ENCODE data around the gene EPS8. TPM values are rescaled to one million over a fixed set of nuclear protein-coding genes. Genes with fewer than 3 reads are reported as not detected.
"Not testable (repeated sequence)": the region's sequence is repeated elsewhere in the genome, so short reads cannot be mapped to it uniquely, and the experiment has no call there.

The EPS8 gene
- total RNA-seq, 2 experiments from 2014 or later = 1.5 to 2.0 TPM

DNA sequence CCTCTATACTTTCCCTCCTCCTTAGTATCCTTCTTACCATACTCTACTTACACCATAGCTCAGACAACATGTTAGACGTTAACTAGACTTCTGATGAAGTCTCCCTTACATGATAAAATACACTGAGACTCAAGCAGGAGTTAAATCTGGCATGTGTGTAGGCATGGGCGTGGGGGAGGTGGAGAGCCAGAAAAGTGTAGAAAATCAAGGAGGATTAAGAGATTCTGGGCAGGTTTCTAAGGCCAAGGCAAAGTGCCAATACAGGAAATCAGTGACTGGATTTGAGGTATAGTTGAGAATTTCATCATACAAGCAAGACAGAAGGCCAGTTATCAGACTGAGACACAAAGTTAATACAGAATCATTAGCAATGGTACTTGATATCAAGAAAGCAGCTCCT lies 37.4 kb downstream of the EPS8 start:
- no peak for ATAC-seq
- Mint-ChIP-seq H3K27ac (no peak overlapping the region), H3K9me3 (ENCODE audit: low read depth) (no peaks in the 10 kb centered on the region), H3K27me3 (peaks cover 10% of the 10 kb centered on the region), H3K4me1 (no peaks in the 10 kb centered on the region), H3K4me3 (no peak overlapping the region), H3K36me3 (ENCODE audit: low read depth) (no peaks in the 10 kb centered on the region)
- POLR2A ChIA-PET = no interaction called here
- CTCF ChIA-PET = no interaction called here
- intact Hi-C loops (cut with DNase I, micrococcal nuclease) = no loop called here
- no peak for DNase-seq

DNA sequence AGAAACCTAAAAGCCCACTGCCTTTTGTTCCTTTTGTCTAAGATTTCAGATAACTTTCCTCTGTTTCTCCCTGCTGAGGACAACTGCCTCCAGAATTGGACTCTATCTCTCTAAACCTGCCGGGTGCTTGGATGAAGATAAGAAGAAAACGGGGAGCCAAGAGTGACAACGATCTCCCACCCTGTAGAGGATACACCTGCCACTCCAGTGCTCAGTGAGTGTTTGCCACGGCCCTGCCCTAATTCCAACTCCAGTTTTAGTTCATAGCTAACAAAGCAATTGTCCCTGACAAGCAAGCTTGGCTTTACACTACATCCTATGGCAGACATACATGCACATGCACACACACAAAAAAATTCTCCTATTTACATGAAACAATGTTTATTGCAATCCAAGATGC lies 39.3 kb downstream of the EPS8 start:
- intact Hi-C loops (cut with DNase I, micrococcal nuclease) = no loop called here

DNA sequence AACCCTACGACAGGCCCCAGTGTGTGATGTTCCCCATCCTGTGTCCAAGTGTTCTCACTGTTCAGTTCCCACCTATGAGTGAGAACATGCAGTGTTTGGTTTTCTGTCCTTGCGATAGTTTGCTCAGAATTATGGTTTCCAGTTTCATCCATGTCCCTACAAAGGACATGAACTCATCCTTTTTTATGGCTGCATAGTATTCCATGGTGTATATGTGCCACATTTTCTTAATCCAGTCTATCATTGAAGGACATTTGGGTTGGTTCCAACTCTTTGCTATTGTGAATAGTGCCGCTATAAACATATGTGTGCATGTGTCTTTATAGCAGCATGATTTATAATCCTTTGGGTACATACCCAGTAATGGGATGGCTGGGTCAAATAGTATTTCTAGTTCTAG lies 47.3 kb downstream of the EPS8 start:
- H3K27ac Mint-ChIP-seq; H3K4me3 Mint-ChIP-seq; POLR2A ChIA-PET; H3K36me3 Mint-ChIP-seq (ENCODE audit: low read depth); H3K27me3 Mint-ChIP-seq; DNase-seq; CTCF ChIA-PET; H3K9me3 Mint-ChIP-seq (ENCODE audit: low read depth); H3K4me1 Mint-ChIP-seq; intact Hi-C loops (cut with DNase I, micrococcal nuclease); ATAC-seq: not testable (repeated sequence)

More for the DNA sequence above, 39.3 kb downstream of the EPS8 start:
- ATAC-seq (no peak), DNase-seq (no peak)
- Mint-ChIP-seq H3K9me3 (ENCODE audit: low read depth) (no peaks in the 10 kb centered on the region), H3K4me3 (no peak overlapping the region), H3K4me1 (no peaks in the 10 kb centered on the region), H3K27ac (no peak overlapping the region), H3K36me3 (ENCODE audit: low read depth) (no peaks in the 10 kb centered on the region), H3K27me3 (peaks cover 11% of the 10 kb centered on the region)
- CTCF ChIA-PET = no interaction called here
- POLR2A ChIA-PET = no interaction called here

DNA sequence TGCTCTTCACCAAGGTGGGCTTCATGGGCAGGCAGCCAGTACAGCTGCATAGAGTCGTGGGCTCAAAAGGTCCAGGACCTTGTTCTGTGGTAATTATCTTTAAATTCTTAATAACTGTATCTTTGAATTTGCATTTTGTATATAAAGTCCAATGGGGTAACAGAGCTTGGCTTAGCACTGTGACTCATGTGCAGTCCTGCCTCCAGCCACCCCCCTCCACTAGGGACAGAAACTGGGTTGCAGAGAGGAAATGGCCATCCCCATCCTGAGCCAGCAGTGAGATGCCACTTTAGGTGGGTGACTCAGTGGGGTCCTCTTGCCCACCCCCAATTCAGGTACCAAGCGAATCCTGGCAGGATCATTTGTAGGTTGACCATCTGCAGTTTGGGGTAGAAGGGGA lies 48.1 kb downstream of the EPS8 start:
- no peaks in the 10 kb centered on the region for H3K36me3 Mint-ChIP-seq (ENCODE audit: low read depth)
- CTCF ChIA-PET = interaction anchor here (0.5 kb wide), 1 partner anchor 244 kb away, joined by 5 read pairs; no protein-coding TSS in a partner anchor
- H3K27ac Mint-ChIP-seq = no peak overlapping the region
- intact Hi-C loops (cut with DNase I, micrococcal nuclease) = no loop called here
- DNase-seq = no peak
- no peak for ATAC-seq
- H3K4me1 Mint-ChIP-seq = no peaks in the 10 kb centered on the region
- H3K9me3 Mint-ChIP-seq (ENCODE audit: low read depth) = peaks cover 2% of the 10 kb centered on the region
- POLR2A ChIA-PET = no interaction called here
- no peak overlapping the region for H3K4me3 Mint-ChIP-seq
- H3K27me3 Mint-ChIP-seq = peaks cover 2% of the 10 kb centered on the region

DNA sequence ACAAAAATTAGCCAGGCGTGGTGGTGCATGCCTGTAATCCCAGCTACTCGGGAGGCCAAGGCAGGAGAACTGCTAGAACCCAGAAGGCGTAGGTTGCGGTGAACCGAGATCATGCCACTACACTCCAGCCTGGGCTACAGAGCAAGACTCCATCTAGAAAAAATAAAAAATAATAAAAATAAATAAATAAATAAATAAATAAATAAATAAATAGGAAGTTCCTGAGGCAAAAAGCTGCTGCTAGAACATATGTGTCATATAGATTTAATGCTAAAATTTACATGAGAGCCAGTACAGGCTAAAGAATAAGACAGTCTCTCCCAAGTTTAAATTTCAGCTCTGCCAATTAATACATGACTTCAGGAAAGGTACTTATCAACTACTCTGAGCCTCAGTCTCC lies 48.8 kb downstream of the EPS8 start:
- DNase-seq; H3K27ac Mint-ChIP-seq; POLR2A ChIA-PET; H3K4me1 Mint-ChIP-seq; intact Hi-C loops (cut with DNase I, micrococcal nuclease); H3K36me3 Mint-ChIP-seq (ENCODE audit: low read depth); H3K9me3 Mint-ChIP-seq (ENCODE audit: low read depth); H3K4me3 Mint-ChIP-seq; ATAC-seq; H3K27me3 Mint-ChIP-seq: not testable (repeated sequence)
- CTCF ChIA-PET = interaction anchor here (0.5 kb wide), 1 partner anchor 243 kb away, joined by 5 read pairs; no protein-coding TSS in a partner anchor

DNA sequence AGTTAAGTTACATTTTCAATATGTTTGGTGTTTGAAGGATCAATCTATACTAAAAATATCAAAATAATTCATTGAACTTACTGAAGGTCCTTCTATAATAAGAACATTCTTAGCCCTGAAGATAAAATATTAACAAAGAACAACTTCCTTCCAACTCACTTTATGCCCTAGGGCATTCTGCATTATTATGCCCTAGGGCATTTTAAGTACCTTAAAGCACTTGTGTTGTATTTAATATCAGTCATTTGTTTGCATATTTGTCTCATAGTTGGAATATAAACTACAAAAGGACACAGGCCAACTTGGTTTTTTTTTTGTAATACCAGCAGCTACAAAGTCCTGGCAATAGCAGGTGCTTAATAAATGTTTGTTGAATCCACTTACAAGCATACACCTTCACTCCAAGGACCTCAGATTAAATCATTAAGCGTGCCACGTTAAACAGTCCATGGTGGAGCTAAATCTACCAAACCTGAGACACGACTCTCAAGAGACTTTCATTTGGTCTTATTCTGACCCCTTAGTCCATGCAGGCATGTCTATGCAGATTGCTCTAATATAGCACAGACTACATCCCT lies 50.7 kb downstream of the EPS8 start:
- Mint-ChIP-seq H3K27ac (no peak overlapping the region), H3K4me1 (no peaks in the 10 kb centered on the region), H3K36me3 (ENCODE audit: low read depth) (no peaks in the 10 kb centered on the region), H3K27me3 (peaks cover 2% of the 10 kb centered on the region), H3K4me3 (no peak overlapping the region), H3K9me3 (ENCODE audit: low read depth) (peaks cover 2% of the 10 kb centered on the region)
- ChIA-PET CTCF (interaction anchor here (1.5 kb wide), 1 partner anchor 26 kb away, joined by 3 read pairs; no protein-coding TSS in a partner anchor), POLR2A (no interaction called here)
- intact Hi-C loops (cut with DNase I, micrococcal nuclease) = no loop called here
- no peak for ATAC-seq
- no peak for DNase-seq

DNA sequence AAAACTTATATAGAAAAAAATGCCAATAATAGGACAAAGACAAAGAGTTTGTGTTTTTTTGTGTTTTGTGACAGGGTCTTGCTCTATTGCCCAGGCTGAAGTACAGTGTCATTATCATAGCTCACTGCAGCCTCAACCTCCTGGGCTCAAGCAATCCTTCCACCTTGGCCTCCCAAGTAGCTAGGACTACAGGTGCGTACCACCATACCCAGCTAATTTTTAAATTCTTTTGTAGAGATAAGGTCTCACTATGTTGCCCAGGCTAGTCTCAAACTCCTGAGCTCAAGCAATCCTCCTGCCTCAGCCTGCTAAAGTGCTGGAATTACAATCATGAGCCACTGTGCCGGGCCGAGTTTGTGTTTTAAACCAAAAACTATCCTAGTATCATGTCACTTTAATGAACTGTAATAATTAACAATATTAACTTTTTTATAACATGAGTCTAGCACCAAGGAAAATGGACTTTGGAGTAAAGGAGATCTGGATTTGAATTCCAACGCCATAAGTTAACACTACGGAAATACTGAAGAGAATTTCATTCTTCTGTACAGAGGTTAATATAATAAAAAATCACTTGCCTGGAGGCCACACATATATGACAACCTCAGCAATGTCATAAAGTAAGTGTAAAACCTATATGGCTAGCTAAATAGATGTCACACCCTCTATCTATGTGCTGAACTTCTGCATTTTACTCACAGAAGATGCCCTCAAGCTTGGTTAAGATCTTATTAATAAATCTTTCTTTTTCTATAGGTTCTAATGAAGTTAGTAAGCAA lies 53.2 kb downstream of the EPS8 start:
- ATAC-seq (no peak), DNase-seq (no peak)
- Mint-ChIP-seq H3K4me1 (no peaks in the 10 kb centered on the region), H3K27ac (no peak overlapping the region), H3K27me3 (peaks cover 2% of the 10 kb centered on the region), H3K36me3 (ENCODE audit: low read depth) (no peaks in the 10 kb centered on the region), H3K4me3 (no peak overlapping the region), H3K9me3 (ENCODE audit: low read depth) (no peaks in the 10 kb centered on the region)
- CTCF ChIA-PET = interaction anchor here (0.8 to 1.2 kb wide), 2 partner anchors 32 to 204 kb away, joined by 3 read pairs; no protein-coding TSS in a partner anchor
- intact Hi-C loops (cut with DNase I, micrococcal nuclease) = no loop called here
- POLR2A ChIA-PET = no interaction called here

DNA sequence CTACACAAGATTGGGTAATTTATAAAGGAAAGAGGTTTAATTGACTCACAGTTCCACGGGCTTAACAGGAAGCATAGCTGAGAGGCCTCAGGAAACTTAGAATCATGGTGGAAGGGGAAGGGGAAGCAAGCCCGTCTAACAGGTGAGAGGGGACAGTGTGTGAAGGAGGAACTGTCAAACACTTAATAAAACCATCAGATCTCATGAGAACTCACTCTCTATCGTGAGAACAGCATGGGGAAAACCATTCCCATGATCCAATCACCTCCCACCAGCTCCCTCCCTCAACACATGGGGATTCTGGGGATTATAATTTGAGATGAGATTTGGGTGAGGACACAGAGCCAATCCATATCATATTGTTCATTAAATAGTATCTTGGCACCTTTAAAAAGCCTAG lies 56.1 kb downstream of the EPS8 start:
- DNase-seq = no peak
- H3K27ac Mint-ChIP-seq = no peak overlapping the region
- POLR2A ChIA-PET = interaction anchor here (0.6 kb wide), 1 partner anchor 839 kb away, joined by 4 read pairs; no protein-coding TSS in a partner anchor
- ATAC-seq = no peak
- no peaks in the 10 kb centered on the region for H3K36me3 Mint-ChIP-seq (ENCODE audit: low read depth)
- H3K27me3 Mint-ChIP-seq = peaks cover 6% of the 10 kb centered on the region
- H3K4me3 Mint-ChIP-seq = no peak overlapping the region
- intact Hi-C loops (cut with DNase I, micrococcal nuclease) = no loop called here
- CTCF ChIA-PET = no interaction called here
- H3K4me1 Mint-ChIP-seq = no peaks in the 10 kb centered on the region
- H3K9me3 Mint-ChIP-seq (ENCODE audit: low read depth) = no peaks in the 10 kb centered on the region

DNA sequence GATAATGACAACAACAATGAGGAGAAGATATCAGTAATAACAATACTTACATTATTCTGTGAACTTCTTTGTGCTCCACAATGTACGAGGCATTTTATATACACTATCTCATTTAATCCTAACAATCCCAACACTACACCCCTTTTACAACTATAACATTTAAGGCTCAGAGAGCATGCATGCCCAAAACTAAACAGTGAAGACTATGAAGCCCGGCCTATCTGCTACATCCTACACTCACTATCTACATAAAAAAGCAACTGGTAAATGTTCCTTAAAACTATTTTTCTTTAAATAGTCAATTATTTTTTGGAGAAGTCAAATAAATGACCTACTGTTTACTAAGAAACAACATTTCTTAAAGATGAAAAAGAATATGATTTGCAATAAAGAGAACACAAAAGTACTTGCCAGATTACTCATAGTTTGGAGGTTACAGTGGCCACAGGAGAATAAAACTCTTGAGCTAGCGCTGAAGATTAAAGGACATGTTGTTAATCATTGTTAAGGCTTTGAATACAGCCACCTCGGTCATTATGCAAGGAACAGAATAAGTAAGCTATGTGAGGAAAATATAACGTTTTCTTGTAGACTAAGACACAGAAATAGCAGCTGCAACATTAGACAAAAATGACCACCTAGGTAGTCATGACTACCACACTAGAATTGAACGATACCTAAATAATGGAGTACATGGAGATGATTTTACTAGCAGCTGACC lies 56.7 kb downstream of the EPS8 start:
- POLR2A ChIA-PET = interaction anchor here (0.6 kb wide), 1 partner anchor 839 kb away, joined by 4 read pairs; no protein-coding TSS in a partner anchor
- Mint-ChIP-seq H3K9me3 (ENCODE audit: low read depth) (no peaks in the 10 kb centered on the region), H3K27me3 (peaks cover 6% of the 10 kb centered on the region), H3K4me1 (no peaks in the 10 kb centered on the region), H3K27ac (no peak overlapping the region), H3K36me3 (ENCODE audit: low read depth) (no peaks in the 10 kb centered on the region), H3K4me3 (no peak overlapping the region)
- CTCF ChIA-PET = no interaction called here
- ATAC-seq (no peak), DNase-seq (no peak)
- intact Hi-C loops (cut with DNase I, micrococcal nuclease) = no loop called here

DNA sequence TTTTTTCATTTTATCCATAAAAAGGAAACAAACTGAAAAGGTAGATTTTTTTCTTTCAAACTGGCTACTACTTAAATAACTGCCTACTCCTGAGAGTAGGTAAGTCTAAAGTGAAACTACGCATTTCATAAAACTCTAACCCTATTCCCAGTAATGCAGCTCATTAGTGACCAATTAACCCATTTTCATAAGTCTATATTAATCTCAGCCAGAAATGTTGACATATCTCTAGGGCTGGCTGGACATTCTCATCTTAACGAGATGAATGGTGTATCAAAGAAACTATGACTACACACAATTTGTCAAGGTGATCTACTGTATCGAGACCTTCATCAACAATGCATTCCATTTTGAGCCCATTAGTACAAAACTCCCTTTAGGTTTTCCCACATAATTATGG lies 57.2 kb downstream of the EPS8 start:
- DNase-seq (no peak), ATAC-seq (no peak)
- H3K4me1 Mint-ChIP-seq = no peaks in the 10 kb centered on the region
- ChIA-PET POLR2A (no interaction called here), CTCF (interaction anchor here (0.7 kb wide), 1 partner anchor 22 kb away, joined by 3 read pairs; no protein-coding TSS in a partner anchor)
- H3K27me3 Mint-ChIP-seq = peaks cover 6% of the 10 kb centered on the region
- no peak overlapping the region for H3K4me3 Mint-ChIP-seq
- H3K36me3 Mint-ChIP-seq (ENCODE audit: low read depth) = no peaks in the 10 kb centered on the region
- no peak overlapping the region for H3K27ac Mint-ChIP-seq
- H3K9me3 Mint-ChIP-seq (ENCODE audit: low read depth) = no peaks in the 10 kb centered on the region
- intact Hi-C loops (cut with DNase I, micrococcal nuclease) = no loop called here

DNA sequence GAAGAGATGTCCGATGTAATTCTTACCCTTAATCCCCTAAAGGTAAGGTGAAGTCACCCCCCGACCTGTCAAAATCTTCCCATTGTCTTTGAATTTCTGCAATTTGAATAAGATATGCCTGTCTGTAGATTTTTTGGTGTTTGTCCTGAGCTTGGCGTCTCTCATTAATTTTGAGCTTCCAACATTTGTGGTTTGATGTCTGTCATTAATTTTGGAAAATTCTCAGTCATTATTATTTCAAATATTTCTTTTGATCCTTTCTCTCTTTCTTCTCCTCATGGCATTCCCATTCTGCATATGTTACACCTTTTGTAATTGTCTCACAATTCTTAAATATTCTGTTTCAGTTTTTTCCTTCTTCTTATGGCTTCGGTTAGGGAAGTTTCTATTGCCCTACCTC lies 60.1 kb downstream of the EPS8 start:
- CTCF ChIA-PET = no interaction called here
- POLR2A ChIA-PET = no interaction called here
- no peak for ATAC-seq
- intact Hi-C loops (cut with DNase I, micrococcal nuclease) = no loop called here
- H3K36me3 Mint-ChIP-seq (ENCODE audit: low read depth) = no peaks in the 10 kb centered on the region
- H3K4me1 Mint-ChIP-seq = no peaks in the 10 kb centered on the region
- no peaks in the 10 kb centered on the region for H3K9me3 Mint-ChIP-seq (ENCODE audit: low read depth)
- no peak overlapping the region for H3K4me3 Mint-ChIP-seq
- H3K27me3 Mint-ChIP-seq = peaks cover 4% of the 10 kb centered on the region
- H3K27ac Mint-ChIP-seq = no peak overlapping the region
- no peak for DNase-seq

DNA sequence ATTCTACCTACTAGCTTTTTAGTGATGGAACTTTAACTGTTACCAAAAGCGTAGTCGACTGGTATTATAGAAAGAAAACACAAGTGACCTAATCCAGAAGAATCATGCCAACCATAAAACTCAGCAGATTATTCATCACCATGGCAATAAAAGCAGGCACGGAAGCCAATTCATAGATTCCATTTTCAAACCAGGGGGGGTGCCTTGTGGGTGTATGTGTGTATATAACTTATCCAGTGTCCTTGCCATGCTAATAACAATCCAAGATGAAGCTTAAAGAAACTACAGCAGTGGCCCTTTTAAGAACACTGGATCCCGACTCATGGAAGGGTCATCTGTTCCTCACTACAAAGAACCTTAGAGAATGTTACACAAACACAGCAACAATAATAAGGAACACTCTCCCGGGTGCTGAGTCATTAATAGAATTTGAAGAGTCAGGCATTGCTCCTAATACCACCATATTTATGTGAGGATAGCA lies 61.0 kb downstream of the EPS8 start:
- no peaks in the 10 kb centered on the region for H3K36me3 Mint-ChIP-seq (ENCODE audit: low read depth)
- ATAC-seq = no peak
- no peak for DNase-seq
- POLR2A ChIA-PET = no interaction called here
- intact Hi-C loops (cut with DNase I, micrococcal nuclease) = no loop called here
- CTCF ChIA-PET = no interaction called here
- H3K27ac Mint-ChIP-seq = no peak overlapping the region
- no peak overlapping the region for H3K4me3 Mint-ChIP-seq
- no peaks in the 10 kb centered on the region for H3K4me1 Mint-ChIP-seq
- H3K9me3 Mint-ChIP-seq (ENCODE audit: low read depth) = no peaks in the 10 kb centered on the region
- peaks cover 4% of the 10 kb centered on the region for H3K27me3 Mint-ChIP-seq
